ENCODE data around the gene RECQL5.

RECQL5 gene

DNA sequence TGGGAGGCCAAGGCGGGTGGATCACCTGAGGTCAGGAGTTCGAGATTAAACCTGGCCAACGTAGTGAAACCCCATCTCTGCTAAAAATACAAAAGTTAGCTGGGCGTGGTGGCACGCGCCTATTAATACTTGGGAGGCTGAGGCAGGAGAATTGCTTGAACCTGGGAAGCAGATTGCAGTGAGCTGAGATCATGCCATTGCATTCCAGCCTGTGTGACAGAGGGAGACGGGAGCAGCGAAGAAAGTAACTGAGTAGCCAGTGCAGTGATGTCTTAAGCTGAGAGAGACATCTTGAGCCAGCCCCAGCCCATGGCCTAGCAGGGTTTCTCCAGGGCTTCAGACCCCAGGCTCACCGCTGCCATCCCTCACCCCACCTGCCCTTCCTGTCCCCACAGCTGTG is 43.6 kb downstream of the RECQL5 start:
- H3K36me3 ChIP-seq (replicated peaks; ENCODE audit: low read depth, low read length) = peaks cover 3% of the 10 kb centered on the region
- no peaks in the 10 kb centered on the region for H4K20me1 ChIP-seq (ENCODE audit: insufficient read depth, low read length)
- no peak overlapping the region for H3K27ac ChIP-seq (ENCODE audit: low read length)
- H3K9me3 ChIP-seq (ENCODE audit: insufficient read depth, low read length) = no peaks in the 10 kb centered on the region
- H3K4me1 ChIP-seq (ENCODE audit: low read length) = no peaks in the 10 kb centered on the region
- no peak overlapping the region for H3K4me3 ChIP-seq (ENCODE audit: low read length)
- no peak overlapping the region for H3K9ac ChIP-seq (ENCODE audit: low read length)
- no peak overlapping the region for H2AFZ ChIP-seq (ENCODE audit: low read depth, low read length)
- H3K4me2 ChIP-seq (ENCODE audit: low read length) = no peak overlapping the region
- TF ChIP-seq CTCF (IDR thresholded peaks at IDR 0.05; ENCODE audit: low read depth, low read length) (no peak), EZH2phosphoT487 (IDR thresholded peaks at IDR 0.05; ENCODE audit: low read depth) (no peak)
- no peaks in the 10 kb centered on the region for H3K79me2 ChIP-seq (ENCODE audit: low read length)
- H3K27me3 ChIP-seq (ENCODE audit: low read depth, low read length) = no peaks in the 10 kb centered on the region

GRCh38 chr17:75622771-75623273 is 44.1 kb downstream of the RECQL5 start:
- Histone ChIP-seq H3K27ac (ENCODE audit: low read length) (no peak overlapping the region), H3K79me2 (ENCODE audit: low read length) (no peaks in the 10 kb centered on the region), H3K9me3 (ENCODE audit: insufficient read depth, low read length) (no peaks in the 10 kb centered on the region), H3K9ac (ENCODE audit: low read length) (no peak overlapping the region), H3K4me3 (ENCODE audit: low read length) (no peak overlapping the region), H3K36me3 (replicated peaks; ENCODE audit: low read depth, low read length) (peaks cover 3% of the 10 kb centered on the region), H3K27me3 (ENCODE audit: low read depth, low read length) (no peaks in the 10 kb centered on the region), H2AFZ (ENCODE audit: low read depth, low read length) (no peak overlapping the region), H4K20me1 (ENCODE audit: insufficient read depth, low read length) (no peaks in the 10 kb centered on the region), H3K4me2 (ENCODE audit: low read length) (no peak overlapping the region), H3K4me1 (ENCODE audit: low read length) (no peaks in the 10 kb centered on the region)
- TF ChIP-seq CTCF (IDR thresholded peaks at IDR 0.05; ENCODE audit: low read depth, low read length) (no peak), EZH2phosphoT487 (IDR thresholded peaks at IDR 0.05; ENCODE audit: low read depth) (no peak)

DNA sequence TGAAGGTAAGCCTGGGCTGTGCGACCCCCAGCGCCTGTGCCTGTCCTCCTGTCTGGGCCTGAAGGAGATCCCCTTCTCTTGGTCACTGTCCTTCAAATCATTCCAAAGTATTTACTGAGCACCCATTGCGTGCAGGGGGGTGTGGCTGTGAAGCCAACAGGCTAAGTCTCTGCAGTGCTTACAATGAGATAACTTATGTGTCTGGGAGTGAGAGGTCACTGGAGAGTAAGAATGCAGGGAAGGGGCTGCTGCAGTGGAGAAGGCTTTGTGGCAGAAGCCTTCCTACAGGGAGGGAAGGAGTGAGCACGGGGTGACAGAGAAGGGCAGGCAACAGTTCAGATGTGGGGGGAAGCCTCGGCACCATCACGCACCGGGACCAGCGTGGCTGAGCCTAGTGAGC is 44.9 kb downstream of the RECQL5 start:
- H3K9ac ChIP-seq (ENCODE audit: low read length) = no peak overlapping the region
- no peaks in the 10 kb centered on the region for H3K79me2 ChIP-seq (ENCODE audit: low read length)
- H3K4me1 ChIP-seq (ENCODE audit: low read length) = no peaks in the 10 kb centered on the region
- no peak overlapping the region for H3K27ac ChIP-seq (ENCODE audit: low read length)
- no peak overlapping the region for H3K4me3 ChIP-seq (ENCODE audit: low read length)
- H3K9me3 ChIP-seq (ENCODE audit: insufficient read depth, low read length) = no peaks in the 10 kb centered on the region
- H2AFZ ChIP-seq (ENCODE audit: low read depth, low read length) = no peak overlapping the region
- no peaks in the 10 kb centered on the region for H4K20me1 ChIP-seq (ENCODE audit: insufficient read depth, low read length)
- no peak overlapping the region for H3K4me2 ChIP-seq (ENCODE audit: low read length)
- TF ChIP-seq CTCF (IDR thresholded peaks at IDR 0.05; ENCODE audit: low read depth, low read length) (no peak), EZH2phosphoT487 (IDR thresholded peaks at IDR 0.05; ENCODE audit: low read depth) (no peak)
- H3K27me3 ChIP-seq (ENCODE audit: low read depth, low read length) = no peaks in the 10 kb centered on the region
- H3K36me3 ChIP-seq (replicated peaks; ENCODE audit: low read depth, low read length) = peaks cover under 1% of the 10 kb centered on the region

GRCh38 chr17:75621489-75621888 is 45.5 kb downstream of the RECQL5 start:
- H3K9ac ChIP-seq (ENCODE audit: low read length) = no peak overlapping the region
- no peak overlapping the region for H3K4me3 ChIP-seq (ENCODE audit: low read length)
- H3K27me3 ChIP-seq (ENCODE audit: low read depth, low read length) = no peaks in the 10 kb centered on the region
- no peak overlapping the region for H2AFZ ChIP-seq (ENCODE audit: low read depth, low read length)
- no peaks in the 10 kb centered on the region for H3K36me3 ChIP-seq (replicated peaks; ENCODE audit: low read depth, low read length)
- no peak for TF ChIP-seq EZH2phosphoT487 (IDR thresholded peaks at IDR 0.05; ENCODE audit: low read depth)
- TF ChIP-seq CTCF (IDR thresholded peaks at IDR 0.05; ENCODE audit: low read depth, low read length) = no peak
- no peaks in the 10 kb centered on the region for H3K79me2 ChIP-seq (ENCODE audit: low read length)
- no peak overlapping the region for H3K27ac ChIP-seq (ENCODE audit: low read length)
- no peaks in the 10 kb centered on the region for H3K9me3 ChIP-seq (ENCODE audit: insufficient read depth, low read length)
- no peaks in the 10 kb centered on the region for H3K4me1 ChIP-seq (ENCODE audit: low read length)
- no peak overlapping the region for H3K4me2 ChIP-seq (ENCODE audit: low read length)
- H4K20me1 ChIP-seq (ENCODE audit: insufficient read depth, low read length) = no peaks in the 10 kb centered on the region
